GM23248 (cell line): ENCODE measurements around the gene PAIP2.

Experiments used
- EZH2 ChIP-seq: fragments of 200-600 bp; sonication (generic); IDR thresholded peaks from 2 replicates; pipeline ENCODE4 v1.6.1; 2018; ENCODE audit warnings: antibody characterized with exemption, mild to moderate bottlenecking; ENCODE audit not compliant: insufficient read depth, poor library complexity, severe bottlenecking
- EZH2phosphoT487 ChIP-seq: fragments of 200-600 bp; sonication (generic); IDR thresholded peaks from 2 replicates; pipeline ENCODE4 v1.6.1; 2018; ENCODE audit warnings: antibody characterized with exemption, moderate library complexity, mild to moderate bottlenecking, low read depth; ENCODE audit not compliant: insufficient read depth

DNA sequence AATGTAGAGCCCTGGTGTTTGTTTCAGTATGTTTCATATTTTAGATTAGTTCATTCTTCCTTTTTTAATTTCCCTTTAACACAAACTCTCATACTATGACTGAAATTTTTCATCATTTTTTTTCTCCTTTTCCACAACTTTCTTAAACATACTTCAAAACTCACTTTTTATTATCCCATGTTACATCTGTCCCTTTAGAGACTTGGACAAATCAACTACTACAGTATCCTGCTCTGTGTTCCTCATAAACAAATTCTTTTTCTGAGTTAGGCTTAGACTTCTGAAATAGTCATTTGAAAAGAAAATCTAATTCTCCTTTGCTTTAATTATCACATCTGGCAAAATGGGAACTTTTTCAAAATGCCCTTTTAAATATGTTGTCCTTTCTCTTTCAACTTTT is 32.9 kb upstream of the PAIP2 start:
- no peak for TF ChIP-seq EZH2
- no peak for TF ChIP-seq EZH2phosphoT487
